SK-N-SH (cell line): ENCODE data around the gene UBE2G2. TPM values are rescaled to one million over a fixed set of nuclear protein-coding genes. Genes with fewer than 3 reads are reported as not detected.

Source experiments
- CTCF ChIA-PET: fragments of 300-600, 350-600 bp; formaldehyde crosslinking; extraction: SDS; loops from one replicate; lab custom pipeline; 2021; lab: Yijun Ruan, JAX
- POLR2A ChIA-PET: fragments of 350-600 bp; sonication (Branson Sonifier 250); formaldehyde crosslinking; extraction: SDS; loops from one replicate; lab custom pipeline; 2020; ENCODE audit warnings: antibody characterized with exemption, inconsistent platforms; lab: Yijun Ruan, JAX
- DNase-seq: peaks from one replicate; pipeline ENCODE4 v3.0.0; 2012
- H2AFZ ChIP-seq: fragments of 200-600 bp; sonication (generic); 2 replicates; pipeline ENCODE4 v1.8.1; 2016; ENCODE audit warnings: antibody characterized with exemption, mild to moderate bottlenecking, low read depth
- H3F3A ChIP-seq: fragments of 200-600 bp; sonication (generic); replicated peaks from 2 replicates; pipeline ENCODE3; 2016; ENCODE audit warnings: antibody characterized with exemption, mild to moderate bottlenecking; ENCODE audit not compliant: insufficient read depth
- H3K27ac ChIP-seq, 2 experiments: fragments of 200-500 bp in 1 of 2; fragments of 200-600 bp in 1 of 2; sonication (Bioruptor generic) in 1 of 2; sonication (generic), shearing (Covaris generic) in 1 of 2; 2 replicates each; pipeline versions ENCODE4 v1.5.1 to v1.6.1; 2014 to 2016; ENCODE audit warnings: low read depth in 2 of 2, inconsistent platforms in 1 of 2, low read length in 1 of 2, mild to moderate bottlenecking in 1 of 2, mixed read lengths in 1 of 2
- H3K27me3 ChIP-seq: fragments of 200-600 bp; sonication (generic), shearing (Covaris generic); 2 replicates; pipeline ENCODE4 v1.6.1; 2016; ENCODE audit warnings: mixed run types; ENCODE audit not compliant: insufficient read depth
- H3K36me3 ChIP-seq, 2 experiments: fragments of 200-500 bp in 1 of 2; fragments of 200-600 bp in 1 of 2; sonication (Bioruptor generic) in 1 of 2; sonication (generic) in 1 of 2; replicated peaks in 1 of 2; 2 replicates each; pipeline versions ENCODE3 to v1.5.1; 2014 to 2016; ENCODE audit warnings: low read length in 1 of 2, mild to moderate bottlenecking in 1 of 2; ENCODE audit not compliant: insufficient read depth in 2 of 2, control insufficient read depth in 1 of 2
- H3K4me1 ChIP-seq, 2 experiments: fragments of 200-500 bp in 1 of 2; fragments of 200-600 bp in 1 of 2; sonication (Bioruptor generic) in 1 of 2; sonication (generic), shearing (Covaris generic) in 1 of 2; 2 replicates each; pipeline versions ENCODE4 v1.5.1 to v1.6.1; 2014 to 2016; ENCODE audit warnings: low read depth in 1 of 2, low read length in 1 of 2, mixed run types in 1 of 2; ENCODE audit not compliant: insufficient read depth in 2 of 2, control insufficient read depth in 1 of 2
- H3K4me2 ChIP-seq: fragments of 200-600 bp; sonication (generic), shearing (Covaris generic); 2 replicates; pipeline ENCODE4 v1.6.1; 2017; ENCODE audit warnings: mixed run types
- H3K4me3 ChIP-seq, 2 experiments: fragments of 200-500 bp in 1 of 2; fragments of 200-600 bp in 1 of 2; sonication (Bioruptor generic) in 1 of 2; sonication (generic), shearing (Covaris generic) in 1 of 2; 2 replicates each; pipeline versions ENCODE4 v1.5.1 to v1.8.1; 2014 to 2016; ENCODE audit warnings: low read depth in 2 of 2, inconsistent platforms in 1 of 2, low read length in 1 of 2, mild to moderate bottlenecking in 1 of 2, mixed read lengths in 1 of 2, moderate library complexity in 1 of 2
- H3K79me2 ChIP-seq: fragments of 200-600 bp; sonication (generic); 2 replicates; pipeline ENCODE4 v1.8.1; 2017; ENCODE audit warnings: mild to moderate bottlenecking; ENCODE audit not compliant: insufficient read depth
- H3K9ac ChIP-seq: fragments of 200-600 bp; sonication (generic); 2 replicates; pipeline ENCODE4 v1.6.1; 2017; ENCODE audit warnings: mixed run types
- H3K9me2 ChIP-seq: fragments of 200-600 bp; sonication (generic); 2 replicates; pipeline ENCODE4 v1.6.1; 2017; ENCODE audit warnings: mixed run types
- H3K9me3 ChIP-seq: fragments of 200-600 bp; sonication (generic); 2 replicates; pipeline ENCODE4 v1.6.1; 2017; ENCODE audit warnings: mixed run types, mild to moderate bottlenecking, moderate library complexity
- H4K20me1 ChIP-seq: fragments of 200-600 bp; sonication (generic); 2 replicates; pipeline ENCODE4 v1.6.1; 2017; ENCODE audit warnings: mild to moderate bottlenecking, mixed run types; ENCODE audit not compliant: insufficient read depth
- CHD2 ChIP-seq: fragments of 150-350 bp; IDR thresholded peaks from 2 replicates; pipeline ENCODE4 v1.6.1; 2018; ENCODE audit warnings: low read length; ENCODE audit not compliant: partially characterized antibody
- ELF1 ChIP-seq: IDR thresholded peaks from 2 replicates; pipeline ENCODE4 v1.4.0; 2012
- EP300 ChIP-seq, 2 experiments: IDR thresholded peaks; 2 replicates each; pipeline versions ENCODE4 v1.4.0 to v1.6.1; 2012; ENCODE audit warnings: borderline replicate concordance in 1 of 2, low read depth in 1 of 2, low read length in 1 of 2
- FOSL2 ChIP-seq: IDR thresholded peaks from 2 replicates; pipeline ENCODE4 v1.4.0; 2012; ENCODE audit warnings: low read depth, mild to moderate bottlenecking, moderate library complexity, borderline replicate concordance
- FOXM1 ChIP-seq: IDR thresholded peaks from 2 replicates; pipeline ENCODE4 v1.4.0; 2012; ENCODE audit warnings: low read depth, mild to moderate bottlenecking
- GABPA ChIP-seq: IDR thresholded peaks from 2 replicates; pipeline ENCODE4 v1.4.0; 2012; ENCODE audit warnings: low read depth, mild to moderate bottlenecking
- GATA2 ChIP-seq: sonication (generic); formaldehyde crosslinking; IDR thresholded peaks from 2 replicates; pipeline ENCODE4 v1.5.0; 2020; ENCODE audit warnings: mild to moderate bottlenecking, missing genetic modification reagents
- JUND ChIP-seq: IDR thresholded peaks from 2 replicates; pipeline ENCODE4 v1.4.0; 2012
- MAX ChIP-seq: IDR thresholded peaks from 2 replicates; pipeline ENCODE4 v1.4.0; 2012; ENCODE audit warnings: low read depth
- MXI1 ChIP-seq: IDR thresholded peaks from 2 replicates; pipeline ENCODE4 v1.6.1; 2012; ENCODE audit warnings: mild to moderate bottlenecking, low read depth, low read length, improper control_type of control experiment
- NFIC ChIP-seq: IDR thresholded peaks from 2 replicates; pipeline ENCODE4 v1.4.0; 2012; ENCODE audit warnings: borderline replicate concordance
- NRF1 ChIP-seq: IDR thresholded peaks from 2 replicates; pipeline ENCODE4 v1.6.1; 2012; ENCODE audit warnings: low read depth, mild to moderate bottlenecking, low read length
- POLR2AphosphoS5 ChIP-seq: IDR thresholded peaks from 2 replicates; pipeline ENCODE4 v1.6.1; 2012; ENCODE audit warnings: low read depth, low read length
- RAD21 ChIP-seq: IDR thresholded peaks from 2 replicates; pipeline ENCODE4 v1.6.1; 2012; ENCODE audit warnings: mild to moderate bottlenecking, low read length
- RCOR1 ChIP-seq: fragments of 150-350 bp; IDR thresholded peaks from 2 replicates; pipeline ENCODE4 v1.6.1; 2017; ENCODE audit warnings: antibody characterized with exemption, low read length
- RFX5 ChIP-seq: IDR thresholded peaks from 2 replicates; pipeline ENCODE4 v1.6.1; 2012; ENCODE audit warnings: mild to moderate bottlenecking, improper control_type of control experiment, low read length
- SIN3A ChIP-seq: IDR thresholded peaks from 2 replicates; pipeline ENCODE4 v1.6.1; 2012; ENCODE audit warnings: low read depth, mild to moderate bottlenecking, low read length, moderate library complexity, borderline replicate concordance
- TAF1 ChIP-seq: IDR thresholded peaks from 2 replicates; pipeline ENCODE4 v1.6.1; 2012; ENCODE audit warnings: low read depth, mild to moderate bottlenecking, low read length, moderate library complexity, borderline replicate concordance
- USF1 ChIP-seq: IDR thresholded peaks from 2 replicates; pipeline ENCODE4 v1.4.0; 2012; ENCODE audit warnings: low read depth, borderline replicate concordance
- YY1 ChIP-seq: IDR thresholded peaks from 2 replicates; pipeline ENCODE4 v1.4.0; 2012; ENCODE audit warnings: low read depth, mild to moderate bottlenecking
- ZBTB33 ChIP-seq: IDR thresholded peaks from 2 replicates; pipeline ENCODE4 v1.4.0; 2012; ENCODE audit warnings: low read depth, borderline replicate concordance
- WGBS: methylation state at CpG from one replicate; pipeline ENCODE4 v1.1.6; 2017; ENCODE audit warnings: low lambda C conversion rate; 5-methylcytosine and 5-hydroxymethylcytosine counted together
- polyA plus RNA-seq, 3 experiments: library from polyadenylated mRNA; depleted of rRNA; stranded (reverse); fragments of >200 nt; gene quantifications; 2 replicates each; pipeline ENCODE4 v1.2.3, GENCODE V29; 2012

The UBE2G2 gene
- 129 and 149 TPM in 2 replicates for polyA plus RNA-seq (2012; rRNA removed)
- 55.4 and 71.0 TPM in 2 replicates for polyA plus RNA-seq (2012; cell fraction: cytosol; rRNA removed)
- polyA plus RNA-seq (2012; cell fraction: nucleus; rRNA removed): 527 and 606 TPM in 2 replicates

GRCh38 chr21:44801468-44802395, at the start of gene UBE2G2:
TSS of gene UBE2G2 (minus strand) at chr21:44801820. CDS start at chr21:44801748, 72 bp downstream.
- CTCF ChIA-PET: interaction anchor here (0.8 to 6.2 kb wide), 23 partner anchors 8 to 335 kb away, joined by 3 to 54 read pairs (median 8); partner anchors contain the start of genes PTTG1IP and TSPEAR
- peak; percentile 98 for DNase-seq
- Histone ChIP-seq H2AFZ (peak within 1 kb of the TSS; percentile 83; the same call in 1 of the 2 replicates), H3K9me2 (no peaks in the 10 kb centered on the region), H4K20me1 (peaks cover 34% of the 10 kb centered on the region), H3F3A (peaks cover 11% of the 10 kb centered on the region), H3K4me2 (peak within 1 kb of the TSS; percentile 81), H3K9me3 (no peaks in the 10 kb centered on the region), H3K4me3 (peak within 1 kb of the TSS; percentile 60 to 97), H3K27me3 (no peaks in the 10 kb centered on the region), H3K79me2 (peaks cover 52% of the 10 kb centered on the region), H3K4me1 (peaks cover 0 to 35% of the 10 kb centered on the region in 2 experiments; a peak in 2 of 4 replicates), H3K27ac (peak within 1 kb of the TSS; percentile 36 to 91; a peak in 3 of 4 replicates), H3K9ac (peak within 1 kb of the TSS; percentile 77), H3K36me3 (peaks cover 37 to 46% of the 10 kb centered on the region in 2 experiments)
- WGBS: 2% methylated on average over 34 of the region's 97 CpGs
- TF ChIP-seq RCOR1 (no peak), JUND (no peak), ELF1 (0 out of 2 replicates have a peak, but pooled peaks have one; percentile 26), SIN3A (peak; percentile 70; the same call in 1 of the 2 replicates), NFIC (no peak), MAX (peak; percentile 99), FOXM1 (no peak), RAD21 (no peak), POLR2AphosphoS5 (peak; percentile 83), GABPA (peak; percentile 97), FOSL2 (no peak), YY1 (peak; percentile 35), TAF1 (peak; percentile 58), CHD2 (peak; percentile 66), EP300 (IDR thresholded peaks at IDR 0.05; ENCODE audit: borderline replicate concordance in 1 of 2, low read depth in 1 of 2, low read length in 1 of 2) (no peak), NRF1 (peak; percentile 71), ZBTB33 (no peak), GATA2 (CRISPR knock-in tag) (no peak), USF1 (no peak), MXI1 (peak; percentile 91; the same call in 1 of the 2 replicates), RFX5 (no peak)
- POLR2A ChIA-PET: interaction anchor here (0.6 to 1.8 kb wide), 6 partner anchors 9 to 414 kb away, joined by 3 to 11 read pairs (median 5); partner anchors contain the start of genes PTTG1IP and SUMO3
